K562 (cell line): Measurements from ENCODE around the gene EVI2B. TPM values are rescaled to one million over a fixed set of nuclear protein-coding genes. Genes with fewer than 3 reads are reported as not detected.

ENCODE experiments used
- BMI1 ChIP-seq: fragments of 150-350 bp; IDR thresholded peaks from 2 replicates; pipeline ENCODE4 v1.6.1; 2014; ENCODE audit warnings: low read length
- CBFA2T2 ChIP-seq: fragments of 450-650 bp; conservative IDR thresholded peaks from 2 replicates; pipeline ENCODE4 v1.6.1; 2017; ENCODE audit warnings: mild to moderate bottlenecking
- ELF1 ChIP-seq: fragments of 200-800 bp; sonication (Bioruptor generic); IDR thresholded peaks from 2 replicates; pipeline ENCODE4 v1.6.1; 2016; ENCODE audit warnings: missing genetic modification characterization, missing compliant biosample characterization
- HDAC2 ChIP-seq: fragments of 450-650 bp; IDR thresholded peaks from 2 replicates; pipeline ENCODE4 v1.6.1; 2016; ENCODE audit warnings: mild to moderate bottlenecking
- NFATC3 ChIP-seq: fragments of 450-650 bp; IDR thresholded peaks from 2 replicates; pipeline ENCODE4 v1.6.1; 2017; ENCODE audit warnings: mild to moderate bottlenecking
- PML ChIP-seq: IDR thresholded peaks from 2 replicates; pipeline ENCODE4 v1.6.1; 2012; ENCODE audit warnings: low read length, inconsistent platforms
- POLR2B ChIP-seq: fragments of 450-650 bp; IDR thresholded peaks from 2 replicates; pipeline ENCODE4 v1.6.1; 2018; ENCODE audit warnings: low read depth; ENCODE audit not compliant: partially characterized antibody
- RNF2 ChIP-seq: sonication (generic); IDR thresholded peaks from 2 replicates; pipeline ENCODE4 v1.6.1; 2016
- SRF ChIP-seq, 2 experiments: fragments of 250-450, 450-650 bp in 1 of 2; sonication (Bioruptor Pico) in 1 of 2; sonication (generic) in 1 of 2; formaldehyde crosslinking; IDR thresholded peaks; 2 replicates each; pipeline versions ENCODE4 v1.5.0 to v1.5.1; 2020 to 2022; ENCODE audit warnings: mild to moderate bottlenecking in 1 of 2, missing genetic modification reagents in 1 of 2
- ZKSCAN1 ChIP-seq: fragments of 150-350 bp; IDR thresholded peaks from 2 replicates; pipeline ENCODE4 v1.6.1; 2016; ENCODE audit warnings: low read depth, low read length
- ZNF274 ChIP-seq: IDR thresholded peaks from 2 replicates; pipeline ENCODE4 v1.6.1; 2011; ENCODE audit warnings: low read depth, mild to moderate bottlenecking, low read length, moderate library complexity, borderline replicate concordance
- polyA plus RNA-seq, 8 experiments: library from polyadenylated mRNA; depleted of rRNA in 4 of 8; stranded (reverse) in 5 of 8; unstranded in 3 of 8; fragments of >200 nt; fragmentation: Nextera tagmentation in 2 of 8; fragmentation: Illumina TruSeq in 1 of 8; extraction: Ambion mirVana in 2 of 8; extraction: Trizol in 1 of 8; gene quantifications; 2 replicates each; pipeline versions ENCODE4 v1.2.1 to v1.2.3, GENCODE V29; 2011 to 2014; ENCODE audit warnings: inconsistent platforms in 1 of 8, missing spikeins in 1 of 8
- total RNA-seq, 7 experiments: library from RNA; depleted of rRNA in 6 of 7; stranded (reverse); fragments of >200 nt in 6 of 7; fragmentation: Illumina TruSeq in 2 of 7; extraction: Trizol in 2 of 7; gene quantifications; 2 replicates each; pipeline versions ENCODE4 v1.2.1 to v1.2.3, GENCODE V29; 2011 to 2021; ENCODE audit warnings: low replicate concordance in 1 of 7
- TF ChIP-seq, protein P1 (sequence below): sonication (generic); formaldehyde crosslinking; IDR thresholded peaks from 2 replicates; pipeline ENCODE4 v1.8.1; 2023; ENCODE audit warnings: missing genetic modification reagents, mild to moderate bottlenecking, borderline replicate concordance
- TF ChIP-seq, protein P2 (sequence below): fragments of 450-650 bp; formaldehyde crosslinking; IDR thresholded peaks from 2 replicates; pipeline ENCODE4 v1.4.0; 2022; ENCODE audit warnings: missing genetic modification characterization
- TF ChIP-seq, protein P3 (sequence below): sonication (generic); formaldehyde crosslinking; IDR thresholded peaks from 2 replicates; pipeline ENCODE4 v1.5.0; 2020; ENCODE audit warnings: missing genetic modification reagents
- TF ChIP-seq, protein P4 (sequence below): fragments of 200-800 bp; sonication (Bioruptor generic); IDR thresholded peaks from 2 replicates; pipeline ENCODE4 v1.6.1; 2017; ENCODE audit warnings: missing genetic modification characterization, missing compliant biosample characterization
- TF ChIP-seq, protein P5 (sequence below): fragments of 200-800 bp; sonication (Bioruptor generic); IDR thresholded peaks from 2 replicates; pipeline ENCODE4 v1.6.1; 2017; ENCODE audit warnings: missing genetic modification characterization, missing compliant biosample characterization

Gene EVI2B
- total and polyA plus RNA-seq, 9 of the 15 experiments (the other 6 are each of a cell fraction or from before 2014, with no cell fraction given), result 0.54 to 8.0 (median 2.5) TPM

DNA sequence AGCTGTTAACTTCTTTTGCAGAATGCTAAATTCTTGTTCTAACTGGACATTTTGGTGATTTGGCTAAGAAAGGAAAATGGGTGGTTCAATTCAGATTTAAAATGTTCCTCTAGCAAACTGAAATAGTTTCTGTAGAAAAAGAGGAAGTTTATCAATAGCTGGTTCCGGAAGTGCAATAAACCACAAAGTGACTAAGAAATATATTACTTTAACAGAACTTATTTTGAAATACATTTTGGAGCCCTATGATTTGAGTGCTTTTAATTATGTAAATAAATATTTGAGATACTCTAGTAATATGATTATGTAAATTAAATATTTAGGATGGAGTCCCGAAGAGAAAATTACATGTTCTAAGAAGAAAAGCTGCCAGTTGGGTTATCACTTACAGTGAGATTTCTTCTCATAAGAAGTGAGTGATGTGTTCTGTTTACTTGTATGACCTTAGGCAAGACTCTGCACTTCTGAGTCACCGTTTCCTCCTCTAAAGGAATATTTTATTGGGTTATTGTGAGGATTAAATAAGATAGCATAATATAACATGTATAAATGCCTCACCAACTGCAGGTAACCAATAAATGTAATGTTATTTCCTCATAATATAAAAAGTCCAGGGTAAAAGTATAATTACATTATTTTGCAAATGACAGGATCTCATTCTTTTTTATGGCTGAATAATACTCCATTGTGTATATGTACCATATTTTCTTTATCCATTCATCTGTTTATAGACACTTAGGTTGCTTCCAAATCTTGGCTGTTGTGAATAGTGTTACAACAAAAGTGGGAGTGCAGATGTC lies at the start of gene EVI2B (continued):
- TF ChIP-seq, protein P1, sequence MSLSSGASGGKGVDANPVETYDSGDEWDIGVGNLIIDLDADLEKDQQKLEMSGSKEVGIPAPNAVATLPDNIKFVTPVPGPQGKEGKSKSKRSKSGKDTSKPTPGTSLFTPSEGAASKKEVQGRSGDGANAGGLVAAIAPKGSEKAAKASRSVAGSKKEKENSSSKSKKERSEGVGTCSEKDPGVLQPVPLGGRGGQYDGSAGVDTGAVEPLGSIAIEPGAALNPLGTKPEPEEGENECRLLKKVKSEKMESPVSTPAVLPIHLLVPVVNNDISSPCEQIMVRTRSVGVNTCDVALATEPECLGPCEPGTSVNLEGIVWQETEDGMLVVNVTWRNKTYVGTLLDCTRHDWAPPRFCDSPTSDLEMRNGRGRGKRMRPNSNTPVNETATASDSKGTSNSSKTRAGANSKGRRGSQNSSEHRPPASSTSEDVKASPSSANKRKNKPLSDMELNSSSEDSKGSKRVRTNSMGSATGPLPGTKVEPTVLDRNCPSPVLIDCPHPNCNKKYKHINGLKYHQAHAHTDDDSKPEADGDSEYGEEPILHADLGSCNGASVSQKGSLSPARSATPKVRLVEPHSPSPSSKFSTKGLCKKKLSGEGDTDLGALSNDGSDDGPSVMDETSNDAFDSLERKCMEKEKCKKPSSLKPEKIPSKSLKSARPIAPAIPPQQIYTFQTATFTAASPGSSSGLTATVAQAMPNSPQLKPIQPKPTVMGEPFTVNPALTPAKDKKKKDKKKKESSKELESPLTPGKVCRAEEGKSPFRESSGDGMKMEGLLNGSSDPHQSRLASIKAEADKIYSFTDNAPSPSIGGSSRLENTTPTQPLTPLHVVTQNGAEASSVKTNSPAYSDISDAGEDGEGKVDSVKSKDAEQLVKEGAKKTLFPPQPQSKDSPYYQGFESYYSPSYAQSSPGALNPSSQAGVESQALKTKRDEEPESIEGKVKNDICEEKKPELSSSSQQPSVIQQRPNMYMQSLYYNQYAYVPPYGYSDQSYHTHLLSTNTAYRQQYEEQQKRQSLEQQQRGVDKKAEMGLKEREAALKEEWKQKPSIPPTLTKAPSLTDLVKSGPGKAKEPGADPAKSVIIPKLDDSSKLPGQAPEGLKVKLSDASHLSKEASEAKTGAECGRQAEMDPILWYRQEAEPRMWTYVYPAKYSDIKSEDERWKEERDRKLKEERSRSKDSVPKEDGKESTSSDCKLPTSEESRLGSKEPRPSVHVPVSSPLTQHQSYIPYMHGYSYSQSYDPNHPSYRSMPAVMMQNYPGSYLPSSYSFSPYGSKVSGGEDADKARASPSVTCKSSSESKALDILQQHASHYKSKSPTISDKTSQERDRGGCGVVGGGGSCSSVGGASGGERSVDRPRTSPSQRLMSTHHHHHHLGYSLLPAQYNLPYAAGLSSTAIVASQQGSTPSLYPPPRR, result no peak
- TF ChIP-seq PML (no peak), ZKSCAN1 (no peak), RNF2 (0 out of 2 replicates have a peak, but pooled peaks have one; percentile 18), BMI1 (no peak), ELF1 (tag) (peak; percentile 67), HDAC2 (no peak), NFATC3 (no peak), SRF (CRISPR knock-in tag; IDR thresholded peaks at IDR 0.05) (no peak), POLR2B (no peak), CBFA2T2 (no peak), ZNF274 (no peak)
- TF ChIP-seq, protein P2, sequence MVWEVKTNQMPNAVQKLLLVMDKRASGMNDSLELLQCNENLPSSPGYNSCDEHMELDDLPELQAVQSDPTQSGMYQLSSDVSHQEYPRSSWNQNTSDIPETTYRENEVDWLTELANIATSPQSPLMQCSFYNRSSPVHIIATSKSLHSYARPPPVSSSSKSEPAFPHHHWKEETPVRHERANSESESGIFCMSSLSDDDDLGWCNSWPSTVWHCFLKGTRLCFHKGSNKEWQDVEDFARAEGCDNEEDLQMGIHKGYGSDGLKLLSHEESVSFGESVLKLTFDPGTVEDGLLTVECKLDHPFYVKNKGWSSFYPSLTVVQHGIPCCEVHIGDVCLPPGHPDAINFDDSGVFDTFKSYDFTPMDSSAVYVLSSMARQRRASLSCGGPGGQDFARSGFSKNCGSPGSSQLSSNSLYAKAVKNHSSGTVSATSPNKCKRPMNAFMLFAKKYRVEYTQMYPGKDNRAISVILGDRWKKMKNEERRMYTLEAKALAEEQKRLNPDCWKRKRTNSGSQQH, result no peak
- TF ChIP-seq, protein P3, sequence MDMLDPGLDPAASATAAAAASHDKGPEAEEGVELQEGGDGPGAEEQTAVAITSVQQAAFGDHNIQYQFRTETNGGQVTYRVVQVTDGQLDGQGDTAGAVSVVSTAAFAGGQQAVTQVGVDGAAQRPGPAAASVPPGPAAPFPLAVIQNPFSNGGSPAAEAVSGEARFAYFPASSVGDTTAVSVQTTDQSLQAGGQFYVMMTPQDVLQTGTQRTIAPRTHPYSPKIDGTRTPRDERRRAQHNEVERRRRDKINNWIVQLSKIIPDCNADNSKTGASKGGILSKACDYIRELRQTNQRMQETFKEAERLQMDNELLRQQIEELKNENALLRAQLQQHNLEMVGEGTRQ (CRISPR knock-in tag), result no peak
- TF ChIP-seq, protein P4, sequence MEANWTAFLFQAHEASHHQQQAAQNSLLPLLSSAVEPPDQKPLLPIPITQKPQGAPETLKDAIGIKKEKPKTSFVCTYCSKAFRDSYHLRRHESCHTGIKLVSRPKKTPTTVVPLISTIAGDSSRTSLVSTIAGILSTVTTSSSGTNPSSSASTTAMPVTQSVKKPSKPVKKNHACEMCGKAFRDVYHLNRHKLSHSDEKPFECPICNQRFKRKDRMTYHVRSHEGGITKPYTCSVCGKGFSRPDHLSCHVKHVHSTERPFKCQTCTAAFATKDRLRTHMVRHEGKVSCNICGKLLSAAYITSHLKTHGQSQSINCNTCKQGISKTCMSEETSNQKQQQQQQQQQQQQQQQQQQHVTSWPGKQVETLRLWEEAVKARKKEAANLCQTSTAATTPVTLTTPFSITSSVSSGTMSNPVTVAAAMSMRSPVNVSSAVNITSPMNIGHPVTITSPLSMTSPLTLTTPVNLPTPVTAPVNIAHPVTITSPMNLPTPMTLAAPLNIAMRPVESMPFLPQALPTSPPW (CRISPR knock-in tag), result 0 out of 2 replicates have a peak, but pooled peaks have one; percentile 9
- TF ChIP-seq, protein P5, sequence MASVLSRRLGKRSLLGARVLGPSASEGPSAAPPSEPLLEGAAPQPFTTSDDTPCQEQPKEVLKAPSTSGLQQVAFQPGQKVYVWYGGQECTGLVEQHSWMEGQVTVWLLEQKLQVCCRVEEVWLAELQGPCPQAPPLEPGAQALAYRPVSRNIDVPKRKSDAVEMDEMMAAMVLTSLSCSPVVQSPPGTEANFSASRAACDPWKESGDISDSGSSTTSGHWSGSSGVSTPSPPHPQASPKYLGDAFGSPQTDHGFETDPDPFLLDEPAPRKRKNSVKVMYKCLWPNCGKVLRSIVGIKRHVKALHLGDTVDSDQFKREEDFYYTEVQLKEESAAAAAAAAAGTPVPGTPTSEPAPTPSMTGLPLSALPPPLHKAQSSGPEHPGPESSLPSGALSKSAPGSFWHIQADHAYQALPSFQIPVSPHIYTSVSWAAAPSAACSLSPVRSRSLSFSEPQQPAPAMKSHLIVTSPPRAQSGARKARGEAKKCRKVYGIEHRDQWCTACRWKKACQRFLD (CRISPR knock-in tag), result no peak
